RPMI8226 (cell line): Measurements from ENCODE around the gene PROK2.

ENCODE experiments used
- DNase-seq: peaks from one replicate; pipeline ENCODE4 v3.0.0-alpha.2; 2015

PROK2 gene, protein sequence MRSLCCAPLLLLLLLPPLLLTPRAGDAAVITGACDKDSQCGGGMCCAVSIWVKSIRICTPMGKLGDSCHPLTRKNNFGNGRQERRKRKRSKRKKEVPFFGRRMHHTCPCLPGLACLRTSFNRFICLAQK

DNA sequence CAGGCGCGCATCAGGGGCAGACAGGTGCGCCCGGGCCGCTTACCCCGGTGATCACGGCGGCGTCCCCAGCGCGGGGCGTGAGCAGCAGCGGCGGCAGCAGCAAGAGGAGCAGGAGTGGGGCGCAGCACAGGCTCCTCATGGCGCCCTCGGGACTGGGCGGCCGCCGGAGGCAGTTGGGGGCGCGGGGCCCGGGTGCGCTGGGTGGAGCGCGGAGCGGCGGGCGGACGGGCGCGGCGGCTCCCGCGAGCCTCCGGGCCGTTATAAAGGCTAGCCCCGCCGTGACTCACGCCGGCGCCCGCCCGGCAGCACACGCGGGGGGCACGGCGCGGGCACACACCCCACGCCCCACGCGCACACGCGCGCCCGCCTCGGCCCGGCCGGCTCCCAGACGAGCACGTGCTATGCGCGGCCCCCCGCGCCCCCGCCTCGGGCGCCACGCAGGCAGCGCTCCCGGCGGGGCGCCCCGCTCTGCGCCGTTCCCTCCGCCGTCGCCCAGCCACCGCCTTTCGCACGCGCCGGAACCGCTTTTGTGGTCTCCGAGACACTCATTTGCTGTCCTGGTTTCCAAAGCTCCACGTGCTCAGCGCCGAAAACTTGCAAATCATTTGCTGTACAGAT lies at the start of gene PROK2:
Gene PROK2 (minus strand): TSS at position 235 of the 618 bp plus-strand sequence. CDS start 96 bp downstream, at position 139.
- DNase-seq, result no peak

DNA sequence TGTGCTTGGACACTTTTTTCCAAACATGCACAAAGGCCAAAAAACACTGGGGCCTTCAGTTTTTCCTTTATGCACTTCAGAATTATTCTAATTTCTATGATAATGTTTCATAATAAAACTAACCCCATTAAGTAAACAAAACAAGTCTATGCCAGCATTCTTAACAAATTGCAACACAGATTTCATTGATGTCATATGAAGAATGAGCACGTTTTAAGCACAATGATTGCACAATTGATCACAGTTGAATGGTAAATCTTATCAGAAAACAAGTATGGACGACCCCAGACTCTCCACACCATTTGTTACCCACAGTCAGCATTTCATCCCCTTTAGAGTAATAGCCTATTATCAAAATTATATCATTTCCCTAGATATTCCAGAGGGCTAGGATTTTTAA lies 46.7 kb upstream of the PROK2 start:
- no peak for DNase-seq

DNA sequence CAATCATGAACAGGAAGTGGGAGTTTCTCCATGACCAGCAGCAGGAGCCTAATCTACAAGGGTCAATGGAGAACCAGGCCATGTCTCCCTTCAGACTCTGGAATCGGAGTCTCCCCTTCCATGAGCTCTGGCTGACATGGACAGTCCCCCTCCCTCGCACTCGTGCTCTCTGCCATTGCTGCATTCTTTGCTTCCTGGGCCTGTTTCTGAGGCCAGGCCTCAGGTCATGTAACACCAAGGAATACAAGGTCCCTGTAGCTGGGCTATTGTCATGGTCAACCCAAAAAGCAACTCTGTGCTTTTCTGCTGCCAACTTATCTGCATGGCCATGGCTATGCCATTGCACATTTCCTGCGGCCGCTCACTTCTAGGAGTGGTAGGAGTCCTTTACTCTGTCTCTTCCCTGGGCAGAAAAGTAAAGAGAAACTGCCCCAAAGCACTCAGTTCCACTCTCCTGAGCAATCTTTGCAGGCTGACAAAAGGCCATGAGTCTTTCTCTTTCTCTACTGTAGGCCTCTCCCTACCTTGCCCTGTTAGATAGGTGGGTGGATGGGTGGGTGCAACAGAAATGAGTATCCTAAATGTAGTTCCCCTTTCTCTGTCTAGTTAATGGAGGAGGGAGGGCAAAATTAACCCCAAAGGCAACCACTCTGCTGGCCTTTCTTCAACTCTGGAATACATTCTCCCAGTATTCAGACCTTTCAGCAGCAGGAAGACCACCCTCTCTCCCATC lies 40.8 kb upstream of the PROK2 start:
- DNase-seq, result no peak

DNA sequence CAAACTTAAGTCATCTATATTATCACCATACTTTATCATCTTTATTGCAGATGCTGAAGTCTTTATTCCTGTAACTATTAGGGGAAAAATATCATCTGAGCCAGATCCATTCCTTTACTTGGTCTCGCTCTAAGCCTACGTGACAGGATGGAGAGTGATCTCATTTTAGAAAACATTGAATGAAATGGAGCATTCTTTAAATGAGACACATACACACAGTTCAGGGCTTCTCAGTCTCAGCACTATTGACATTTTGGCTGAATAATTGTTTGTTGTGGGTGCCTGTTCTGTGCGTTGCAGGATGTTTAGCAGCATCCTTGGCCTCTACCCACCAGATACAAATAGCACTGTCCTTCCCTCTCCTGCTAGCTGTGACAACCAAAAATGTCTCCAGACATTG lies 36.2 kb upstream of the PROK2 start:
- no peak for DNase-seq

DNA sequence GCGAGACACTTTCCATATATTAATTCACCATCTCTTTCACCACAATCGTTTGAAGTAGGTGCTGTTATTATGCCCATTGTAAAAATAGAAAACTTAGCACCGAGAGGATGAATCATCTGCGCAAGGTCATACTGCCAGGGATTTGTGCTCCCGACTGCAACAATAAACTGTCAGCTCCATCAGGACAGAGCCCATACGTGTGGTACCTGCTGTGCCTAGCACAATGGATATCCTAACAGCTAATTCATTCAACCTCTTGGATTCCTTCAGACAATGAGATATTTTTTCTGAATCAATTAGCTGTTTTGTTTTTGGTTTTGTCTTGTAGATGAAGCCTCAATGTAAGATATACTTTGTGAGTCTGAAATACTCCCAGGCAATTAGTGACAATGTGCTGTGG lies 32.3 kb upstream of the PROK2 start:
- DNase-seq, result no peak

DNA sequence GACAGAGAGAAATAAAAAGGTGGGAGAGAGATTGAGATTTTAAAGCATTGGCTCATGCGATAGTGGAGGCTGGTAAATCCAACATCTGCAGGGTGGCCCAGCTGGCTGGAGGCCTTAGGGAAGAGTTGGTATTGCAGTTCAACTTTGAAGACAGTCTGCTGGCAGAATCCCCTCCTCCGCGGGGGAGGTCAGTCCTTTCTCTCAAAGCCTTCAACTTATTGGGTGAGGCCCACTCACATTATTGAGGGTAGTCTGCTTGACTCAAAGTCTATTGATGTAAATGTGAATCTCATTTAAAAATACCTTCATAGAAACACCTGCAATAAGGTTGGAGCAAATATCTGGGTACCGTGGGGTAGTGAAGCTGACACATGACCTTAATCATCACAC lies 31.8 kb upstream of the PROK2 start:
- DNase-seq, result no peak

DNA sequence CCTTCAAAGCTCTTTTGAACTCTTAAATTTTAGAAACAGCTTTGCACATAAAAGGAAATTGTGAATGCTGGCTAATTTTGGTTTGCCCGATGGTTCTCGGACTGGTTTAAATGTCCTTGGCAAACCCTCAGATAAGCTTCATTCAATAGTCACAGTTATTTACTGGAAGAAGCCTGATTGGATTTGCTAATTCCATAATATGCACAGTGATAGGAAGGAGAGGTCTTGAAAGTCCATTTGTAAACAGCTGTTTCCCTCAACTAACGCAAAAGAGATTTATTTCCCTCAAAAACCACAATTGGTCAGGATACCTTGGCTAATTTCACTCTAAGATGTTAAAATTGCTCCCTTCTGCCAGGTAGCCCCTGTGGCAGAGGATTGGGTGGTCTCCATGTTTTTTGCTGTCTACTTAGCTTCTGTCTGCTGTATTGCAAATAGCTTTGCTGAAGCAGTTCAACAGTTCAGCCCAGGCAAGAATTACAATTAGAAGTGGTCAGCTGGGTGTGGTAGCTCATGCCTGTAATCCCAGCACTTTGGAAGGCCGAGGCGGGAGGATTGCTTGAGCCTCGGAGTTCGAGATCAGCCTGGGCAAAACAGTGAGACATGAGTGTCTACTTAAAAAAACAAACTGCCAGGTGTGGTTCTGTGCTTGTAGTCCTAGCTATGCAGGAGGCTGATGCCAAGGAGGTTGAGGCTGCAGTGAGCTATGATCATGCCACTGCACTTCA lies 30.6 kb upstream of the PROK2 start:
- DNase-seq, result no peak

DNA sequence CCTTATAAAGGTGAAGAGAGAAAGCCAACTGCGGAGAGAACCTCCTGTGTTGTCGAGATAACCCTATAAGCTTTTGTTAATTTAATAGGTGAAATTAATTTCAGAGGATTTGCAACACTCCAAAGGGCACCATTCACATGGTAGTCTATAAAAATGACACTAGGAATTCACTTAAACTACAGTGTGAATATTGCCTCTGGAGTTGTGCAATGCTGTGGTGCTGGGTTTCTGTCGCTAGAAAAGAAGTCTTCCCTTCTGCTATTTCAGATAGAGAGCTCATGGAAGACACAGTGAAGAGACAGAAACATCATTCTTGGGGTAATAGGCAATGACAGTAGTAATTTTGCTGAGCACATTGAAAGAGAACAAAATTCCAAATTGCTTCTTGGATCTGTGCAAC lies 28.8 kb upstream of the PROK2 start:
- DNase-seq, result no peak

DNA sequence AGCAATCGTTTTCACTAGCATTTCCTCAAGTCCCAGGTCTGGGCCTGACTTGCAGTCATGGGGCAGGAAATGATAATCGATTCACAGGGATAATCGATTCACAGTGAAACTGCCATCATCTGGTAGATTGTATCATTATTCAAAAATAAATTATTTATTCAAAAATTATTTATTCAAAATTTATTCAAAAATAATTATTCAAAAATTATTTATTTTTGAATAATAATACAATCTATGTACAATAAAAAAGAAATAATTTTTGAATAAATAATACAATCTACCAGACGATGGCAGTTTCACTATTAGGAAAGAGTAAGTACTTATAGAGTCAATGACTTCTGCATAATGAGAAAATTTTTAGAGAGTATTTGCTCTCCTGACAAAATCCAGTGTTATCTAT lies 28.1 kb upstream of the PROK2 start:
- DNase-seq, result no peak

DNA sequence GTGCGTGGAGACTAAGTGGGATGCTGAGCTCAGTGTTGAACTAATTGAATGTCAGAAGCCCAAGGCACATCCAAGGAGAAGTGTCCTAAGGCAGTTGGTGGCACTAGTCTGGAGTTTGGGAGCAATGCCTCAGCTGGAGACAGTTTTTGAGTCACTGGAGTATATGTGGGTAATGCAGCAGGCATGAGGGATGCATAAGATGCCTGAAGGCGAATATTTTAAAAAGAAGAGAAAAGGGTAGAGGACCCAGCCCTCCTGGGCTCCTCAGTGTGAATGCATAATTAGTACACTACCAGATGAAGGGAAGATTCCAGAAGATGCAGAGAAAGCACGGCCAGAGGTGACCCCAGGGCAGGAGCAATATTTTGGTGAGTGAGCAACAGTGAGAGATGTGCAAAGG lies 25.1 kb upstream of the PROK2 start:
- DNase-seq, result no peak

DNA sequence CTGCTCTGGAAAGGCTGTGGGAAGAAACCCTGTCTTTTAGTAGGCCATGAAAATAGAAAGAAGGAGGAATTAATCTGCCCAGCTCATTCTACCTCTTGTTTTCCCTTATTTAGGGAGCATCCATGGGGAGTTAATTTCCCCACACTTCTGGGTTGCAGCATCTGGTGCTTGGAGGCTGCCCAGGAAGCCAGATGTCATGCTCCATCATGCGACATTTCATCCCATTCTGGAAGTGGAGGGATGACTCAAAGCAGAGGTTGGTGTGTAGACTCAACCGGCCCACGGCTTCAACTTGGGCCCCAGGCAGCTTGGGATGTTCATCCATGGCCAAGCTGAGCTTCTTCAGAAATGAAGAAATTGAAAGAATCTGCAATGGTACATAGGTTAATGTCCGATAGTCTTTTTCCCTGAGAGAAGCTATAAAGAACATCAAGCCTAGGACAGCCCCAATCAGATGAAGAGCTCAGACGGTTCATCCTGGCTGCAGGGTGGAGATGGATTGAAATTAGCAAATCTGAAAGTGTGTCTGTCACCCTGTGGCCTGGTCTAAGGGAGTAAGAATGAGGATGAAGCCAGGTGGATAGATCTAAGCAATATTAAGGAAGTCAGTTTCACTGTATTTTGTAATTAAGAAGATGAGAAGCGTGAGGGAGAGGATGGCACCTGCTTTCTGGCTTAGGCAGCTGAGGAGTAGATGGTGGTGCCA lies 24.5 kb upstream of the PROK2 start:
- DNase-seq, result no peak

DNA sequence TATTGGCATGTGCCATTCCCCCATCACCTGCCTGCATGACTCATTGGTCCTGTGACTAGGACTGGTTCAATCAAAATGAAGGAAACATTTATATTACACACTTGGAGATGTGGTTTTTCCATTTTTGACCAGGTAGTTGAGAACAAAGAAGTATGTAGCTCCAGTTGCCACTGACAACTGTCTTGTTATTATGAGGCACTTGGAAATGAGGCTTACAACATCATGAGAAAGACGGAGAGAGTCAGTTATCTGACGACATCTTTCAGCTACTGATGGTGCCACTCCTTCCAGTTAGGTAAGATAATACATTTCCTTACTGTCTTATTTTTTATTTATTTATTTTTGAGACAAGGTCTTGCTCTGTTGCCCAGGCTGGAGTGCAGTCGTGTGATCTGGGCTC lies 21.8 kb upstream of the PROK2 start:
- DNase-seq, result no peak

DNA sequence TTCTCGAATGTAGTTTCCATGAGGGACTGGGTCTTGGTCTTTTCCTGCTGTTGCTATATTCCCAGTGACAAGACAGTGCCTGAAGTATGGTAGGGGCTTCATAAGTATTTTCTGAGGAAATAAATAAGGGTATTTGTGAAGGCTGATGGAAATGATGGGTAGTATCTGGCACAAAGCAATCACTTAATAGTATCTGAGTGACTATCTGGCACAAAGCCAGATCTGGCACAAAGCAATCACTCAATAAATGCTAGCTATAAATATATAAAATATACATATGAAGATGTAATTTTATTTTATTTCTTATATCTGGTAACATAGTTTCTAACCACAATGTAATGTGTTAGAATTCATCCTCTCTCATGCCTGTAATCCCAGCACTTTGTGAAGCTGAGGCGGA lies 20.7 kb upstream of the PROK2 start:
- DNase-seq, result no peak

DNA sequence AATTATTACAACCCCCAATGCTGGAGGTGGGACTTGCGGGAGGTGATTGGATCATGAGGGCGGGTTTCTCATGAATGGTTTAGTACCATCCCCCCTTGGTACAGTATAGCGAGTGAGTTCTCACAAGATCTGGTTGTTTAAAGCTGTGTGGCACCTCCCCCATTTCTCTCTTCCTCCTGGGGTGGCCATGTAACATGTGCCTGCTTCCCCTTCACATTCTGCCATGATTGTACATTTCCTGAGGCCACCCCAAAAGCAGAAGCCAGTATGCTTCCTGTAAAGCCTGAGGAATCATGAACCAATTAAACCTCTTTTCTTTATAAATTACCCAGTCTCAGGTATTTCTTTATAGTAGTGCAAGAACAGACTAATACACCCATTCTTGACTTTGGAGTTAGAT lies 20.3 kb upstream of the PROK2 start:
- no peak for DNase-seq

DNA sequence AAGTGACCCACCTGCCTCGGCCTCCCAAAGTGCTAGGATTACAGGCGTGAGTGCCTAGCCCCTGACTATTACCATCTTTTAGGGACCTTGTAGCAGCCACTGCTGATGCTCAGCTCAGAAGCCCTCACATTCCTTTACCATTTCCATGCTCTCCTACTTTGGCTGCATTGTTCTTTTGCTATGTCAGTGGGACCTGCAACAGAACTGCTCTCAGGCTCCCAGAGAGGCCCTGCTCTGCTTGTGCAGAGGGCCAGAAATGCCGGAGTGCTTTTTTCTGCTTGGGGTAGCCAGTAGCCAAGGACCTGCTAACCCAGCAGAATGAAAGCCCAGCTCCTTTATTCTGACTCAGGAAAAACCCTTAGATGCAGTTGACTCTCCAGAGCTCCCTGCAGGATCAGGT lies 18.3 kb upstream of the PROK2 start:
- no peak for DNase-seq

DNA sequence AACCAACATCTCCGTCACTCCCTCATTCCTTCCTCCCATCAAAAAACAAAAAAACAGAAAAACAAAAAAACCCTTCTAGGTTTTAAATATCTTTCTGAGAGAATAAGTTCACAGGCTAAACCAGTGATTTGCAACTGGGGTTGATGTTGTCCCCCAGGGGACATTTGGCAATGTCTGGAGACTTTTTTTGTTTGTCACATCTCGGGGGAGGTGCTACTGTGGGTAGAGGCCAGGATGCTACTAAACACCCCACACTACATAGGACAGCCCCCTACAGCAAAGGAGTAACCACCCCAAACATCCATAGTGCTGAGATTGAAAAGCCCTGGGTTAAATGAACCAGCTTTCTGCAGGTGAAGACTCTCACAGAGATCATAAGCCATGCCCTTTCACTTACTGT lies 17.0 kb upstream of the PROK2 start:
- DNase-seq, result no peak

DNA sequence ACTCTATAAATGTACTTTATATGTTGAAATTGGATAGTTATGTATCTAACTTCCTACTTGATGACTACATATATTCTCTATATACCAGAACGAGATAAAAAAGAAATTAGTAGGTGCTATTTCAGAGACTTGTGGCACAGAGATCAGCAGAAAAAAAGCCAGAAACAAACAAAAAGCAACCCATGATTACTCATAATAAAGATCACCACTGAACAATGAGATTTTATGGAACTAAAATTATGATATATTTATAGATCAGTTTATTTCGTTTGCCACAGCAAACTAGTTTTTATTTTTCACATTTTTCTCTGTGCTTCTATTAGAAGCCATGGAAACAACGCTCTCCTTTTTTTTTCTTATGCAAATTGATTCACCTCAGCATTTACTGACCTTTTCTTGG lies 15.1 kb upstream of the PROK2 start:
- no peak for DNase-seq

DNA sequence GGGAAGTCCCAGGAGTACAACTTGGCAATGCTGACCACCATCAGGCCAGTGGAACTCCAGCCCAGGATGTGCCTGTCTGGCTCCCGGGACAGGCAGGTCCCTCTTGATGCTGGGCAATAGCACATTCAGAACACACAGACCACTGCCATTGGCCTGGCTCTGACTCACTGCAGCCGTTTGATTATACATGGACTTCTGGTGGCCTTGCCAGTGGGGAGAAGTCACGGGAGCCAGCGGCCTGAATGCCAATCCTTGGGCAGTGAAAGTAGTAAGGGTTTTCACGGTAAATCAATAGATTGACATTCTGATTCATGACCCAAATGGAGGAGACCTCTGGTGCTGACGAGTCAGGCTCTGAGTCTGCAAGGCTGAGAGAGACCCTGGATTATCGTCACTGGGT lies 12.5 kb upstream of the PROK2 start:
- DNase-seq, result no peak

DNA sequence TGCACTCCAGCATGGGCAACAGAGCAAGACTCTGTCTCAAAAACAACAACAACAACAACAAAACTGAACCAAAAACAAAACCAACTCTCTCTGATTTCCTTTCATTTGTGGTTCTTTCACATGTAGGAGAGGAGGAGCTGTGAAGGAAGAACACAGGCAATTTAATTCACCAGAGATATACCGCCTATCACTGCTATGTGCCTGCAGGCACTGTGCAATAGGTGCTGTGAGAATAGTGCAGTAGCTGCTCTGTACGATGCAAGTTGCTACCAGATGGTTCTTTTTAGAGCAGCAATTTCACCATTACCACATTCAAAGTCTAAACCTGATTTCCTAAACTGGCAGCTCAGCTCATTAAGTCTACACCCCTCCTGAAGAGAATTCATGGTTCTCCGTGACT lies 11.3 kb upstream of the PROK2 start:
- DNase-seq, result no peak

DNA sequence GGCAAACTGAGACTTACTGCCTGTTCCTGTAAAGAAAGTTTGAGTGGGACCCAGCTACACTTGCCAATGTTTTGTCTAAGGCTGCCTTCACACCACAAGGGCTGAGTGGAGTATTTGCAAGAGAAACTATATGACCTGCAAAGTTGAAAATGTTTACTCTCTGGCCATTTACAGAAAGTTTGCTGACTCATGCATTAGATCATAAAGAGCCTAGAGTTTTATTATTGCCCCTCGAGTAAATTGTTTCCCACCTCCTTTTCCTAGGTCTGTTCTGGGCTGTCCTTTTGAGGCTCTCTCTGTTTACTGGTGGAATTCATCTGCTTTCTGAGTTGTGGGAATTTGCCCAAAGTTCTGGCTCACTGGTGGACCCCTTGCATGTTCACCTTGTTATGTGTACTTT lies 6.7 kb upstream of the PROK2 start:
- no peak for DNase-seq

DNA sequence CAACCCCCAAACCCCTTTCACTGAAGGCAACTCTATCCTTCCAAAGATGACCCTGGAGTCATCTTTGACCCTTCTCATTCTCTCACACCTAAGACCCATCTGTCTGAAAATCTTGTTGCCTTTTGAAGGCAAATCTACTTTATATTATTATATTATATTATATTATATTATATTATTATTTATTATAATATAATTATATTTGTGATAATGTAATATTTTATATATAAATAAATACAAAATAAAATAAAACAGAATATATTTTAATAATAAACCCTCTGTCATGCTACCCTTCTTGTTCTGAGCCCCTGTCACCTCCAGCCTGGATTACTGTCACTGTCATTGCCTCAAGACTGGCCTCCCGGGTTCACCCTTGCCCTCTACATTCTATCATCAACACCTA lies 5.0 kb upstream of the PROK2 start:
- DNase-seq, result no peak

DNA sequence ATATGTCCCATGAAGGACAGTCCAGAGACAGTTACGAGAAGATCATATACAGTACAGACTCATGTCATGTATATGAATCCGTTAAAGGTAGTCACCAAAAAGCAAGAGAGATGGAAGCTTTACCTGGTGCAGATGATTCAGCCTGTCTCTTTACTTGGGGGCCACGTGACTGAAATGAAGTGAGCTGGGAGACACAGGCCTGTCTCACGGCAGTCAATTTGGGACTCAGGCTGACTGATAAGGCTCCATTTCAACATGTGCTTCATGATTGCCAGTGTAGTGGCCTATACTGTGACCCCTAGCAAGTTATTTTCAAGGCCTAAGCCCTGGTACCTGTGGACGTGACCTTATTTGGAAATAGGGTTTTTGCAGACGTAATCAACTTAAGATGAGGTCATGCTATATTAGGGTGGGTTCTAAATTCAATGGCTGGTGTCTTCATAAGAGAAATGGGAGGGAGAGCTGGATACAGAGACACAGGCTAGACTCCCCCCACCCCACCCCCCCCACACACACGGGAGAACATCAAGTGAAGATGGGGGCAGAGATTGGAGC lies 3.0 kb upstream of the PROK2 start:
- no peak for DNase-seq

DNA sequence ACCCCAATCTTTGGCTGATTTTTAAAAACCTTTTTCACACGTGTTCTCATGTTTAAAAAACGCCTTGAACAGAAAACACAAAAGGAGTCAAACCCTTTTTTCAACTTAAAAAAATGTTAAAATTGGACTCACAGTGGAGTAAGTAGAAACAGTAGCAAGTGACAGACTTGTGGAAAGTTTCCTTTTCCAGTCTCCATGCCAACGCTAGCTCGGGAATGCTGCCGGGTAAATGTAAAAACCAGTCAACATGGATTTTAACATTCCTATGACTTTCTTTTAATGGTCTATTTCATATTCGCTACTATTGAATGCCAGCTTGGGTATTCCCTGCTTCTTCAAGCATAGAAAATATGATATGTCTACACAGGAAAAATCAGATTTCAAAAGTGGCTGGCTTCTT lies 1.6 kb upstream of the PROK2 start:
- no peak for DNase-seq
